ENCODE results near the gene SAXO1.
"Not testable (repeated sequence)": the region's sequence is repeated elsewhere in the genome, so short reads cannot be mapped to it uniquely, and the experiment has no call there.

SAXO1 gene

DNA sequence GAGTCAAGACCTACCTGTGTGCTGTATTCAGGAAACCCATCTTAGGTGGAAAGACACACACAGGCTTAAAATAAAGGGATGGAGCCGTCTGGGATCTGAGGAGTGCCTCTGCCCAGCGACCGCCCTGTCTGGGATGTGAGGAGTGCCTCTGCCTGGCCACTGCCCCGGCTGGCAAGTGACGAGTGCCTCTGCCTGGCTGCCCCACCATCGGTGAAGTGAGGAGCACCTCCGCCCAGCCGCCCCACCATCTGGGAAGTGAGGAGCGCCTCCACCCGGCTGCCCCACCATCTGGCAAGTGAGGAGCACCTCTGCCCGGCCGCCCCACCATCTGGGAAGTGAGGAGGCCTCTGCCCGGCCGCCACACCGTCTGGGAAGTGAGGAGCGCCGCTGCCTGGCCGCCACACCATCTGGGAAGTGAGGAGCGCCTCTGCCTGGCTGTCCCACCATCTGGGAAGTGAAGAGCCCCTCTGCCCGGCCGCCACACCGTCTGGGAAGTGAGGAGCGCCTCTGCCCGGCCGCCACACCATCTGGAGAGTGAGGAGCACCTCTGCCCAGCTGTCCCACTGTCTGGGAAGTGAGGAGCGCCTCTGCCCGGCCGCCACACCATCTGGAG is 33.7 kb downstream of the SAXO1 start:
- DNase-seq = no peak

DNA sequence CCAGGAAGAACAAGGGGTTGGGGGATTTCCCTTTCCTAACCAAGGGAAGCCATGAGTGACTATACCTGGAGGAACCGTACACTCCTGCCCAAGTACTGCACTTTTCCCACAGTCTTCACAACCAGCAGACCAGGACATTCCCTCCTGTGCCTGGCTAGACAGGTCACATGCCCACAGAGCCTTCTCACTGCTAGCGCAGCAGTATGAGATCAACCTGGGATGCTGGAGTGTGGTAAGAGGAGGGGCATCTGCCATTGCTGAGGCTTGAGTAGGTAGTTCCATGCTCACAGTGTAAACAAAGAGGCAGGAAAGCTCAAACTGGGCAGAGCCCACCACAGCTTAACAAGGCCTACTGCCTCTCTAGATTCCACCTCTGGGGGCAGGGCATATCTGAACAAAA is 35.9 kb downstream of the SAXO1 start:
- DNase-seq = no peak

DNA sequence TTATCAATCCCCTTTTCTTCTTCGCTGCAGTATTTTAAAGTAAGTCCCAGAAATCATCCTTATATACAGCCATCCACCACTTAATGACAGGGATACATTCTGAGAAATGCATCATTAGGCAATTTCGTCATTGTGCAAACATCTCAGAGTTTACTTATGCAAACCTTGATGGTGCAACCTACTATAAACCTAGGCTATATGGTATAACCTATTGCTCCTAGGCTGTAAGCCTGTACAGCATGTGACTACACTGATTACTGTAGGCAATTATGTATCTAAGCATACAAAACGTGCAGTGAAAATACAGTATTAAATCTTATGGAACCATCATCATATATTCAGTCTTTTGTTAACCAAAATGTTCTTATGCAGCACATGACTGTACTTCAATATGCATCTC is 36.8 kb downstream of the SAXO1 start:
- no peak for DNase-seq

DNA sequence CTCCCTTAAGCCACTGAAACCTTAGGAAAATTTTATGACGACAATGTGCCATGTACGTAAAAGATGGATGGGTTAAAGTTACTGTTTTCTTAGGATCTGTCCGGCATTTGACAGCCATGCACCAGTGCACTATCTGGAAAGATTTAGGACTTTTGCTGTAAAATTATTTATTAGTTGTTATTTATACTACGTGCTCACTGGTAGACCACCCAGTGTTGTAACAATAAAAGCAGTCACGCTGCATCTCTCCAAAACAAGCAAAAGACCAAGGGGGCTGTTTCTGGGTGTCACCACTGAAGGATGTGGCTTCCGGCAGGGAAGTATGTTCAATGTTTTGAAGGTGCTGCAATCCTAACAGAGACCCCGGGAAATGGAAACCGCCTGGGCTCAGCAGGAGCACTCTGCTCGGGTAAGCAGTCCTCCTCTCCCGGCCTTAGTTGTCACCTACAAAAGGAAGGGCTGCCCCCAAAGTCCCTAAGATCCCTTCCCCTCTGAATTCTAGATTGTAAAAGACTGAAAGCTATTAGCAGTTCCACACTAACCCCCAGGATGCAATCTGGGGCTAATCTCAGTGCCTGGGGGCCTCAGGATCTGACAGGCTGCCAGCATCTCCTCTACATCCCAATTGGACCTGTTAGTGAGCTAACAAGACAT is 38.6 kb downstream of the SAXO1 start:
- no peak for DNase-seq

GRCh38 chr9:18991197-18991596 is 41.8 kb downstream of the SAXO1 start:
- DNase-seq = not testable (repeated sequence)

DNA sequence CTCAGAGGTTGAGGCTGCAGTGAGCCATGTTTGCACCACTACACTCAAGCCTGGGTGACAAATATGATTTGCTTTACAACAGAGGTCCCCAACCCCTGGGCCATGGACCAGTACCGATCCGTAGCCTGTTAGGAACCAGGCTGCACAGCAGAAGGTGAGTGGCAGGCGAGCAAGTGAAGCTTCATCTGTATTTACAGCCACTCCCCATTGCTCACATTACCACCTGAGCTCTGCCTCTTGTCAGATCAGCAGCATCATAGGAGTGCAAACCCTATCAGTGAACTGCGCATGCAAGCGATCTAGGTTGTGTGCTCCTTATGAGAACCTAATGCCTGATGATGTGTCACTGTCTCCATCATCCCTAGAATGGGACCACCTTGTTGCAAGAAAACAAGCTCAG is 42.5 kb downstream of the SAXO1 start:
- DNase-seq = no peak

DNA sequence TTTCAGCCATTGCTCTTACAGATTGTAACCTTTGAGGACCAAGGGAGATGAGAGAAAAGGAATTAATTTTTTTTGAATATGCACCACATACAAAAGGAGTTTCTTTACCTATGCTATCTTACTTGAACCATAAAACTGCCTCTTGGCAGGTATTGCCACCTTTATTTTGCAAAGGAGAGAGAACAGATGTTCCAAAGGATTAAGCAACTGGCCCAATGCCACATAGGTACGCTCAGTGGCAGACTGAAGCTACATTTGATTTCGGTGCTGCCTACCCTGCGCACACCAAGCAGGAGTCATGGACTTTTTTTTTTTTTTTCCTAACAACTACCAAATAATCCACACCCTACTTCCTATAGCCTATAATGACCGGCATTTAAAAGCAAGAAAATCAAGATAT is 43.1 kb downstream of the SAXO1 start:
- DNase-seq = no peak

- DNase-seq = no peak
Measured at GRCh38 chr9:18989097-18989496, 43.9 kb downstream of the SAXO1 start.

DNA sequence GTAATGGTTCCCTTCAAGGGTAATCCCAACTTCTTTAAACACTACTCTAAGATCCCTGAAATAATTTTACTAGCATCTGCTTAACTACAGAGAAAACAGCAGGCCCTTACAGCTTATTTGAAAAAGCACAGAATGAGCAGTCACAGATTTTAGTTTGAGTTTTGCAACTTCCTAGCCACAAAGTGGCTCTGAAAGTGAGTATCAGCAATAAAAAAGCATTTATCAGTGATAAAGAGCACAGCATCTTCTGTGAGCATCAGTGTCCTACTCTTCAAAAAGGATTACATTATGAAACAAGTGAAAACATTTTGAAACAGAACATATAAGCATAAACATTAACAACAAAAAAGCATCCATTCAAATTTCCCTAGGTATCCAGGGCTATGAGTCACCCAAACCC is 45.0 kb downstream of the SAXO1 start:
- DNase-seq = no peak

DNA sequence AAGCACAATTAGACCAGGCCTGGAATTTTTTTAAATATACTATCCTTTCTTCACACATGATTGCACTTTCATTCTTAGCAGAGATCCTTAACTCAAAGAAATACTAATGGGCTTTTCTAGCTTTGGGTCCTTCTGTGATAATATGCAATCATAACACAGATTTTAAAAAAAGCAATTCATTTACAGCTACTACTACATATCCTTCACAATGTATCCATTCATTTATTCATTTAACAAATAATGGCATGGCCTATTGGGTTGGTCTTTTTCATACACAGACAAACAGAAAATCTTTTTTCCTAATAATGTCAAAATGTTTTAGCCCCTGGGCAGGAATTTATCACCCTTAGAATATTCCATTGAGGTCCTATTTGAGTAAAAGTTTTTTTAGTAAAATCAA is 47.0 kb downstream of the SAXO1 start:
- no peak for DNase-seq

GRCh38 chr9:18985464-18985951 is 47.5 kb downstream of the SAXO1 start:
- DNase-seq = no peak

- no peak for DNase-seq
Measured at GRCh38 chr9:18982262-18982620, 50.8 kb downstream of the SAXO1 start.

DNA sequence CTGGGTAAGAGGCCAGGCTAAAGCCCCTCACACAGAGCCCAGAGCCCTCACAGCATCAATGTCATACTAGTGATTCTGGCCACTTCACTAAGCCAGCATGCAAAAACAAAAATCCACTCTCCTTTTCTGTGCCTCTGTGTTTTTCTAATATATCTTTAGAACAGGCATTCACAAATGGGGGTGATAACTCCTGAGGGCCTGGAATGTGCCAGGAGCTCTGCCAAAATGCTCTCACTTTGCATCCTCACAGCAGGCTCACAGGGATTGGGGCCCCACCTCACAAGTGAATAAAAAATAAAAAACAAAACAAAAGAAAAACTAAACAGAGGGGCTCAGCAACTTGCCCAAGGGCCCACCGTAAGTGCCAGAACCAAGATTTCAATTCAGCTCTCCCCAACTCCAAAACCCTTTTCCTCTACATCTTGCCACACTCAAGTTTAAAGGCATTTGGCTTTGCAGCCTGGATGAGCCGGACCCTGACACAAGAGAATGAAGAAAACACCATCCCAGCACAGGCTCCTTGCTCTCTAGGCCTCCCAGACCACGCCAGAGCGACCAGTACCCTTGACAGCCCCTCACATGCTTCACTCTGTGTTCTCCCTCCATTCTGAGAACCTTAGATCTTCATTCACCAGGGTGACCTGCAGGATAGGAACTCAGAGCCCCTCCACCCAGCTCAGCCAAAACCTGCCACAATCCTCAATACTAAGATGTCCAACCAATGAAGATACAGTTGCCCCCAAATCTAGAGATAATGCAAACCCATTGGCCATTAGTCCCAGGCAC is 51.3 kb downstream of the SAXO1 start:
- no peak for DNase-seq

- DNase-seq = no peak
Measured at GRCh38 chr9:18980189-18980588, 52.8 kb downstream of the SAXO1 start.

DNA sequence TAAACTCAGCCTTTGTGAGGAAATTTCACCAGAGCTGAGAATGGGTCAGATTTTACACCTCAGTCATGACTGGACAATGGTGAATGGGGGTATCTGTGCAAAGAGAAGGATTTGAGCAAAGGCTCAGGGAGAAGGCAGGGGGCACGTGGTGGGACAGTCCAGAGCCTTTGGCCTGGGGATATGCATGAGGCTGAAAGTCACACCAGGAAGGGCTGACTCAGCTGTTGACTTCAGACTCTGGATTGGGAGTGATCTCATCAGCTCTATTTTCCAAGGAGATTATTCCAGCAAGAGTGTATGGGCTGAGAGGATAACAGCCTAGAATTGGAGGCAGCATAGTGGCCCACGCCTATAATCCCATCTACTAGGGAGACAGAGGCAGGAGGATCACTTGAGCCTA is 53.6 kb downstream of the SAXO1 start:
- no peak for DNase-seq

GRCh38 chr9:18978188-18978587 is 54.8 kb downstream of the SAXO1 start:
- no peak for DNase-seq

DNA sequence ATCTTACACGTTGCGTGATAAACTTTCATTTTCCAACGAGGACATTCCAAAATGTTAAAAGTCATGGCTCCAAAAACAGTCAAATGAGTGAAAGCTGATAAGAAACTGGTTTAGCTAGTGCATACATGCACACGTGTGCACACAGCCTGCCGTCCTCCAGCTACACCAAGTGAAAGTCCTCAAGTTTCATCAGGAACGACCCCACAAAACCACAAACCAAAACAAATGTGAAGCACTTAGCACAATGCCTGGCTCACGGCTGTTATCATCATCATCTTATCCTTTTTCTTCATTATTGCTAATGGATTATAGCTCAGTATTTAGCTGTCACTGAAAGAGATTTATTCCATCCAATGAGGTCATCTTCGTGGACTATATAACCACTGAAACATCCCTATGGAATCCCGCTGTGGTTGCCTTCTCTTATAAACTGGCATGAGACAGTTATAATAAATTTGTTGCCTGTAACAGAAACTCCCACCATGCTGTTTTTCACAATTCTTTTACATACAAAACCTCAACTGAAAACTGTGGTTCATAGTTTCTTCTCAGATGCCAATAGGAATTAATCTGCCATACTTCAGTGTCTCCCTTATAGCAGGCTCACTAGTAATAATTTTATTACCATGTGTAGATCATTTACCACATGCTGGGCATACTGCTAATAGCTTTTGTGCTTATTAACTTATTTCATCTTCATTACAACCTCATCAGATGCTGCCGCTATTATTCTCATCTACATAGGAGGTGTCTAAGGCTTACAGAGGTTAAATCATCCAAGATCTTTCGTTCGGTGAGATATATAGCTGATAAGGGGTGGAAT is 56.1 kb downstream of the SAXO1 start:
- no peak for DNase-seq

DNA sequence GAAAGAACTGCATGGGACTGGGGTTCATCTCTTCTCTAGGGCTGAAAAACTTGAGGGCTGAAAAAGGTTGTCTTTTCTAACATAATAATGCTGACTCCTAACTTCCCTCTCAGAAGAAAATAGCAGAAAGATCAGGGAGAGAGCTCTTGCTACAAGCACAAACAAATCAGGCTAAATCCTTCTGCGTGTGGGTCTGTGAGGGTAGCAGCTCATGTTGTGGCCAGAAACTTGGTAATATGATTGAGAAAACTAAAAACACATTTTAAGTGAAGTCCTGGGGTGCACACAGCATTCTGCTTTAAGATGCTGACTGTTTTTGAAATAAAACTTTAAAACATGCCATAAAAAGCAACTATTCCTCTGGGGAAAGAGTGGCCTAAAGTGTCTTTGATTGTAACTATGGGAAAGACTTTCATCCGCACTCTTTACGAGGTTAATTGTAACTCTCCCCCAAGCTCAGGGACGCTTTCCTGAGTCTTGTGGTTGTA is 56.7 kb downstream of the SAXO1 start:
- no peak for DNase-seq

DNA sequence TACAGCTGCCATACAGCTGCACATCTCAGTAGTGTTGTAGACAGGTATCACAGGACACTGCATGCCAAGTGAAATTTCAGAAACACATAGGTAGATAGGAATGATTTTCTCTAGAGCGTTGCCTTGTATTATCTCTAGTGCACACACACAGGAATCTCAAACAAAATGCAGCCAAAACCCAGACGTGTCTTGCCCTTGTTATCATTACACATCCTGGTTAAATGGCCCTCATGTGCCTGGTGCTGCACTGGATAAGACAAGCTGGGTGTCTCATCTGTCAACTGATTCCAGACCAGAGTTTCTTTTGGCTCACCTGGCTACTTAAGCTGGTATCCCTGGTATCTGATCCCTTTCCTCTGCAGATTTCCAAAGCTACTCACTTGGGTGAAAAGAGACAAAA is 59.7 kb downstream of the SAXO1 start:
- DNase-seq = no peak

- no peak for DNase-seq
Measured at GRCh38 chr9:18972675-18973074, 60.3 kb downstream of the SAXO1 start.

DNA sequence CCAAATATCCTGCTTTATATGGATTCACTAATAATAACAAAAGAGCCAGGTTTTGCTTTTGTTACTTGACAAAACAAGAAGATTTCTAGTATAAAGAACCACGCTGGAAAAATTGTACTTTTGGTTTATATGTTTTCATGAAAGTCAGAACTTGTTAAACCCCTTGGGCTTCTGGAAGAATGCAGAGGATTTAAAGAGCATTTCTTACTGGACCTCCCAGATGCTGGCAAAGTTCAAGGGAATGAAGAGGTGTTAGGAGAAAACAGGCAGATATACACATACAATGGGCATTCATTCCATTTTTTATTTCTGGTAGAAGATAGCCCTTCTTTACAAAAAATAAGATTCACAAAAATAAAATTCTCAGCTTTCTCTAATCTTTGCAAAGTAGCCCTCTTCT is 61.1 kb downstream of the SAXO1 start:
- DNase-seq = no peak

DNA sequence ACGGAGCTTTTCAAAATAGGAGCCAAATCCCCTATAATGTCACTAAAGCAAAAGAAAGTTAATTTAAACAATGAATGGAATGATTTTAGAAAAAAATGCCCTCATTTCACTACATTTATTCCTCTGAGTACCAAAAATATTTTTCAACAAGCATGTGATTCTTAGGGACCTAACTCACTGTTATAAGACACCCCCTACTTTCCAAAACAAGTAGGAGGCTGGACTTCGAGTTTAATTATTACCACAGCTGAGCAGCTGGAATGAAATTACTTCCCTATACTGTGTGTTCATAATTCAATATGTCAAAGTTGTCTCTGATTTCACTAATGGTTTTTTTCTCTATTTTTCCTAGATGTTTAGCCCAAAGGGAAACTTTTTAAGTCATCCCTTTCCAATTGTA is 61.6 kb downstream of the SAXO1 start:
- DNase-seq = no peak

GRCh38 chr9:18970393-18970792 is 62.6 kb downstream of the SAXO1 start:
- no peak for DNase-seq
